Measurements from ENCODE around the gene MBD1. TPM values are rescaled to one million over a fixed set of nuclear protein-coding genes. Genes with fewer than 3 reads are reported as not detected.

Gene MBD1
- total RNA-seq, 1 donor from 2014 or later = 87.2 TPM

DNA sequence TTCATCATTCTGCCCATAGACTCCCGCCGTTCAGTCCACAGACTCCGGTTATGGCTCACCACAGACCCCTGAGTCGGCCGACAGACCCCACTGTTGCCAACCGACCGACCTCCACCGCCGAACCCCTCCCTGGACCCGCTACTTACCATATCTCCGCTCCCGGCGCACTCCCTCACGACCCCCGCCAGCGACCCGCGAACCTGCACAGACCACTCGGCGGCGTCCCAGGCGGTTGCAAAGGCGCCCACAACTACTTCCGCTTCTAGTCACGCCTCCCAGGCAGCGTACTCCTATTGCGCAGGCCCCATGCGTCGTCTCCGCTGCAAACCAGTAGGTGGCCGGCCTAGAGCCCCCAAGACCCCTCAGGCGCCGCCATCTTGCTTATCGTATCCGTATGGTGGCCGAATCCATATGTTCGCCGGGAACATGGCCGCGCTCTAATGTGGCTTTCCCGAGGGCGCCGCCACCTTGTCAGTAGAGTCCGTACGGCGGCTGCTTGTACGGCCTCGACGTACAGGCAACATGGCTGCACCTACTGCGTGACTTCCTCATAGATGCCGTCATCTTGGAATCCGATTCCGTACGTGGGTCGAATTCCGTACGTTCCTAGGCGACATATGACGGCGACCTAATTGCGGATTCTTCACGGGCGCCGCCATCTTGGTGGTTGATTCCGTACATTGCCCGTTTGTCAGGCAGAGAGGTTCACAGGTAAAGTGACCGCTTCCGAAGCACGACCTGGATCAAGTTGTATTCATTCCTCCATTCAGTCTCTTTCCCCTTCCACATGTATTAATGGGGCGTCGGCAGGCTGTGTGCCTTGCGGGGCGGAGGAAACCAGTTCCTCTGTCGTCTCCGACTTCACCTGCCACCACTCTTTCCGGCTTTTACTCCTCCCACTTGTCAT lies 6.4 kb upstream of the MBD1 start, which contains the start of gene CXXC1:
Gene CXXC1 (minus strand): TSS at position 252 of the 907 bp plus-strand sequence. CDS start 103 bp downstream, at position 149.
- Mint-ChIP-seq H3K4me1 (peaks cover 16% of the 10 kb centered on the region), H3K36me3 (peaks cover 13% of the 10 kb centered on the region), H3K27ac (peak within 1 kb of the TSS; percentile 100), H3K9me3 (no peaks in the 10 kb centered on the region), H3K4me3 (peak within 1 kb of the TSS; percentile 96), H3K27me3 (ENCODE audit: low read depth) (no peaks in the 10 kb centered on the region)
- peak; percentile 51 for TF ChIP-seq CTCF (IDR thresholded peaks at IDR 0.05; ENCODE audit: unreplicated experiment)
- peak; percentile 97 to 98 for DNase-seq (ENCODE audit: low spot score in 2 of 2, unreplicated experiment in 2 of 2)

- Mint-ChIP-seq H3K9me3 (no peaks in the 10 kb centered on the region), H3K27ac (peak overlapping the region; percentile 100), H3K27me3 (ENCODE audit: low read depth) (no peaks in the 10 kb centered on the region), H3K4me3 (peak overlapping the region; percentile 96), H3K4me1 (peaks cover 16% of the 10 kb centered on the region), H3K36me3 (peaks cover 15% of the 10 kb centered on the region)
- TF ChIP-seq CTCF (IDR thresholded peaks at IDR 0.05; ENCODE audit: unreplicated experiment) = no peak
- DNase-seq (ENCODE audit: low spot score in 2 of 2, unreplicated experiment in 2 of 2) = no peak
Observed at GRCh38 chr18:50287028-50287440, 5.7 kb upstream of the MBD1 start.

- peak overlapping the region; percentile 100 for H3K27ac Mint-ChIP-seq
- TF ChIP-seq CTCF (IDR thresholded peaks at IDR 0.05; ENCODE audit: unreplicated experiment) = no peak
- DNase-seq (ENCODE audit: low spot score in 2 of 2, unreplicated experiment in 2 of 2) = peak in 1 of 2 experiments; percentile 36
- no peaks in the 10 kb centered on the region for H3K9me3 Mint-ChIP-seq
- H3K36me3 Mint-ChIP-seq = peaks cover 15% of the 10 kb centered on the region
- peaks cover 16% of the 10 kb centered on the region for H3K4me1 Mint-ChIP-seq
- H3K4me3 Mint-ChIP-seq = peak overlapping the region; percentile 96
- H3K27me3 Mint-ChIP-seq (ENCODE audit: low read depth) = no peaks in the 10 kb centered on the region
Observed at GRCh38 chr18:50286391-50287027, 5.2 kb upstream of the MBD1 start.

GRCh38 chr18:50285631-50286321 lies 4.5 kb upstream of the MBD1 start:
- H3K4me3 Mint-ChIP-seq = peak overlapping the region; percentile 96
- H3K27me3 Mint-ChIP-seq (ENCODE audit: low read depth) = no peaks in the 10 kb centered on the region
- peak in 1 of 2 experiments; percentile 27 for DNase-seq (ENCODE audit: low spot score in 2 of 2, unreplicated experiment in 2 of 2)
- peaks cover 15% of the 10 kb centered on the region for H3K36me3 Mint-ChIP-seq
- no peaks in the 10 kb centered on the region for H3K9me3 Mint-ChIP-seq
- no peak overlapping the region for H3K27ac Mint-ChIP-seq
- peaks cover 22% of the 10 kb centered on the region for H3K4me1 Mint-ChIP-seq
- no peak for TF ChIP-seq CTCF (IDR thresholded peaks at IDR 0.05; ENCODE audit: unreplicated experiment)

GRCh38 chr18:50285071-50285470 lies 3.7 kb upstream of the MBD1 start:
- Mint-ChIP-seq H3K27ac (no peak overlapping the region), H3K36me3 (peaks cover 15% of the 10 kb centered on the region), H3K4me1 (peaks cover 29% of the 10 kb centered on the region), H3K9me3 (no peaks in the 10 kb centered on the region), H3K4me3 (peak overlapping the region; percentile 8), H3K27me3 (ENCODE audit: low read depth) (no peaks in the 10 kb centered on the region)
- DNase-seq (ENCODE audit: low spot score in 2 of 2, unreplicated experiment in 2 of 2) = peak in 1 of 2 experiments; percentile 27
- no peak for TF ChIP-seq CTCF (IDR thresholded peaks at IDR 0.05; ENCODE audit: unreplicated experiment)

Data from mesothelial cell of epicardium (in vitro differentiated cells).